Ovary (tissue), 9 donors: ENCODE data around the gene TAC4. TPM values are rescaled to one million over a fixed set of nuclear protein-coding genes. Genes with fewer than 3 reads are reported as not detected.

Experiments used
- DNase-seq, 5 donors: peaks; one replicate each; pipeline ENCODE4 v3.0.0-alpha.2; 2019 to 2020
- H3K27ac ChIP-seq, 2 donors: fragments of 200-600 bp; one replicate each; pipeline versions ENCODE4 v1.5.1 to v1.8.0; 2019 to 2022
- H3K27me3 ChIP-seq: fragments of 200-600 bp; one replicate; pipeline ENCODE4 v1.8.0; 2022
- H3K36me3 ChIP-seq: fragments of 200-600 bp; sonication (generic); one replicate; pipeline ENCODE4 v1.5.1; 2019
- H3K4me1 ChIP-seq: one replicate; pipeline ENCODE4 v1.8.1; 2013; ENCODE audit warnings: mild to moderate bottlenecking, moderate library complexity; ENCODE audit not compliant: insufficient read depth
- H3K4me3 ChIP-seq: fragments of 200-600 bp; sonication (generic); one replicate; pipeline ENCODE4 v1.5.1; 2017
- H3K9me3 ChIP-seq, 2 donors: fragments of 200-600 bp in 1 of 2; sonication (generic) in 1 of 2; one replicate each; pipeline versions ENCODE4 v1.5.1 to v1.8.1; 2013 to 2019; ENCODE audit warnings: mild to moderate bottlenecking in 1 of 2, moderate library complexity in 1 of 2
- CTCF ChIP-seq, 3 donors: fragments of 450-650 bp in 2 of 3; fragments of 200-600 bp in 1 of 3; IDR thresholded peaks; one replicate each; pipeline versions ENCODE4 v1.5.1 to v1.8.0; 2016 to 2022; ENCODE audit warnings: antibody characterized with exemption in 3 of 3, mild to moderate bottlenecking in 1 of 3
- EP300 ChIP-seq: sonication (generic); formaldehyde crosslinking; IDR thresholded peaks from one replicate; pipeline ENCODE4 v1.6.1; 2017; ENCODE audit warnings: antibody characterized with exemption
- POLR2A ChIP-seq: fragments of 450-650 bp; IDR thresholded peaks from one replicate; pipeline ENCODE4 v1.6.1; 2017; ENCODE audit warnings: antibody characterized with exemption, mild to moderate bottlenecking, moderate library complexity
- WGBS, 3 donors: extraction: QIAGEN DNeasy Blood & Tissue Kit in 1 of 3; methylation state at CpG; one replicate each; pipeline versions ENCODE4 v1.1.5 to v1.1.7; 2013 to 2017; 5-methylcytosine and 5-hydroxymethylcytosine counted together
- intact Hi-C, 4 donors: fragments of 100-400 bp; cut with DNase I; formaldehyde crosslinking; loops; one replicate each; pipeline versions ENCODE4 v1.11.0 to v1.15.1; 2022 to 2023
- polyA plus RNA-seq, 2 donors: library from polyadenylated mRNA; stranded (reverse); fragments of 200-250 nt in 1 of 2; fragments of 350-450 nt in 1 of 2; fragmentation: Illumina TruSeq in 1 of 2; extraction: RNeasy Lipid Tissue Mini Kit (QIAGEN cat#74804) in 1 of 2; gene quantifications; one replicate each; pipeline ENCODE4 v1.2.3, GENCODE V29; 2013 to 2014
- total RNA-seq, 7 donors: library from RNA; depleted of rRNA in 2 of 7; stranded (reverse); fragments of >200 nt in 2 of 7; fragmentation: NEBNext Ultra II Directional in 3 of 7; extraction: Animal tissue kit (Norgen Biotek cat#: 25700) in 3 of 7; gene quantifications; one replicate each; pipeline versions ENCODE4 v1.1.0 to v1.2.4, GENCODE V29; 2016 to 2023
- donor health status: DM: no; HTN: no; CAD: no; lungs with moderate emphysema.
- donor health status: DM: no; HTN: no; CAD: no.
- donor health status: Bipolar disorder and iron deficiency.
- donor health status: DM: yes; HTN: yes; CAD: no.
- donor health status: DM: no; HTN: no; CAD: no.
- donor health status: DM: yes; HTN: yes; CAD: no.

The TAC4 gene
- total and polyA plus RNA-seq, 9 donors = not detected

- WGBS, 3 donors = 82 to 83% (median 82%) methylated on average over 5 of the region's 5 CpGs
- intact Hi-C loops = no loop called here
- no peaks in the 10 kb centered on the region for H3K27me3 ChIP-seq
- no peaks in the 10 kb centered on the region for H3K9me3 ChIP-seq
- peaks cover 3% of the 10 kb centered on the region for H3K4me1 ChIP-seq
- DNase-seq = no peak
- no peaks in the 10 kb centered on the region for H3K36me3 ChIP-seq
- no peak overlapping the region for H3K4me3 ChIP-seq
- TF ChIP-seq EP300 (no peak), POLR2A (no peak), CTCF (IDR thresholded peaks at IDR 0.05) (no peak)
- H3K27ac ChIP-seq = no peak overlapping the region
These were observed 38.2 kb upstream of the TAC4 start for GRCh38 chr17:49886036-49886435.

GRCh38 chr17:49882434-49882833, 34.6 kb upstream of the TAC4 start:
- whole genome bisulfite sequencing, 3 donors = 23 to 48% (median 28%) methylated on average over 7 of the region's 7 CpGs
- intact Hi-C loops = loop anchor here in 1 of 4 donors (5.0 kb wide), 1 partner anchor 115 kb away; the partner anchor contains the start of gene DLX3
- H3K27ac ChIP-seq = no peak overlapping the region
- TF ChIP-seq EP300 (no peak), POLR2A (no peak), CTCF (IDR thresholded peaks at IDR 0.05) (no peak)
- H3K36me3 ChIP-seq = no peaks in the 10 kb centered on the region
- H3K4me1 ChIP-seq = peaks cover 1% of the 10 kb centered on the region
- no peaks in the 10 kb centered on the region for H3K27me3 ChIP-seq
- no peak overlapping the region for H3K4me3 ChIP-seq
- no peaks in the 10 kb centered on the region for H3K9me3 ChIP-seq
- no peak for DNase-seq

- no peaks in the 10 kb centered on the region for H3K36me3 ChIP-seq
- no peaks in the 10 kb centered on the region for H3K27me3 ChIP-seq
- TF ChIP-seq EP300 (no peak), POLR2A (no peak), CTCF (IDR thresholded peaks at IDR 0.05) (no peak)
- intact Hi-C loops = loop anchor here in 1 of 4 donors (5.0 kb wide), 1 partner anchor 116 kb away; the partner anchor contains the start of gene DLX3
- no peaks in the 10 kb centered on the region for H3K9me3 ChIP-seq
- WGBS, 3 donors = 30 to 37% (median 36%) methylated on average over 5 of the region's 5 CpGs
- H3K4me3 ChIP-seq = no peak overlapping the region
- H3K4me1 ChIP-seq = peaks cover 1% of the 10 kb centered on the region
- no peak overlapping the region for H3K27ac ChIP-seq
- DNase-seq = no peak
These were observed 33.2 kb upstream of the TAC4 start for GRCh38 chr17:49881054-49881402.

- intact Hi-C loops = loop anchor here (1.0 to 5.0 kb wide), 3 partner anchors 116 to 118 kb away; partner anchors contain the start of gene DLX3 (in 1 of the 4)
- Histone ChIP-seq H3K27me3 (no peaks in the 10 kb centered on the region), H3K4me3 (no peak overlapping the region), H3K4me1 (peaks cover 1% of the 10 kb centered on the region), H3K27ac (no peak overlapping the region), H3K9me3 (no peaks in the 10 kb centered on the region), H3K36me3 (no peaks in the 10 kb centered on the region)
- TF ChIP-seq CTCF (IDR thresholded peaks at IDR 0.05) (peak; percentile 93 to 95 (median 94)), EP300 (no peak)
- 6 to 10% (median 8%) methylated on average over 41 of the region's 41 CpGs for WGBS, 3 donors
- peak; percentile 60 to 83 (median 77) for DNase-seq
These were observed 32.6 kb upstream of the TAC4 start for GRCh38 chr17:49880291-49881053.
